GM21717 (cell line): ENCODE results near the gene HNF4A.

ENCODE experiments used
- ATAC-seq: cut with Tn5 transposase; IDR thresholded peaks from one replicate; pipeline ENCODE4 v1.9.1; 2021; ENCODE audit warnings: mild to moderate bottlenecking, moderate library complexity; ENCODE audit not compliant: unreplicated experiment

Gene HNF4A

GRCh38 chr20:44404204-44405181 is 49.0 kb downstream of the HNF4A start:
- no peak for ATAC-seq

- no peak for ATAC-seq
Observed at GRCh38 chr20:44405257-44405656, 49.8 kb downstream of the HNF4A start.

GRCh38 chr20:44405785-44406571 is 50.5 kb downstream of the HNF4A start:
- no peak for ATAC-seq

- ATAC-seq = no peak
Observed at GRCh38 chr20:44406572-44407137, 51.2 kb downstream of the HNF4A start.

GRCh38 chr20:44407402-44408184 is 52.1 kb downstream of the HNF4A start:
- no peak for ATAC-seq

GRCh38 chr20:44409132-44409600 is 53.7 kb downstream of the HNF4A start:
- ATAC-seq = no peak

GRCh38 chr20:44410583-44411019 is 55.1 kb downstream of the HNF4A start:
- no peak for ATAC-seq

GRCh38 chr20:44411020-44411756 is 55.7 kb downstream of the HNF4A start:
- no peak for ATAC-seq

- ATAC-seq = no peak
Observed at GRCh38 chr20:44411757-44412401, 56.4 kb downstream of the HNF4A start.

GRCh38 chr20:44412402-44413144 is 57.1 kb downstream of the HNF4A start:
- no peak for ATAC-seq

- no peak for ATAC-seq
Observed at GRCh38 chr20:44413575-44414345, 58.3 kb downstream of the HNF4A start.

GRCh38 chr20:44414346-44414714 is 58.8 kb downstream of the HNF4A start:
- ATAC-seq = no peak

GRCh38 chr20:44414808-44415207 is 59.3 kb downstream of the HNF4A start:
- no peak for ATAC-seq

GRCh38 chr20:44415833-44416715 is 60.6 kb downstream of the HNF4A start:
- no peak for ATAC-seq

- no peak for ATAC-seq
Observed at GRCh38 chr20:44418069-44418905, 62.8 kb downstream of the HNF4A start.
